Vagina (tissue), 2 donors: ENCODE data around the gene CXorf49.
"Not testable (repeated sequence)": the region's sequence is repeated elsewhere in the genome, so short reads cannot be mapped to it uniquely, and the experiment has no call there.

ENCODE experiments used
- CTCF ChIP-seq, 3 experiments: fragments of 450-650 bp in 2 of 3; fragments of 200-600 bp in 1 of 3; sonication (generic) in 1 of 3; IDR thresholded peaks; one replicate each; pipeline ENCODE4 v1.5.1; 2017 to 2019; ENCODE audit warnings: antibody characterized with exemption in 3 of 3, mild to moderate bottlenecking in 2 of 3, moderate library complexity in 2 of 3
- POLR2A ChIP-seq, 2 donors: fragments of 450-650 bp; IDR thresholded peaks; one replicate each; pipeline ENCODE4 v1.6.1; 2017; ENCODE audit warnings: antibody characterized with exemption in 2 of 2, mild to moderate bottlenecking in 2 of 2, moderate library complexity in 2 of 2

GRCh38 chrX:71719195-71719594, 1.1 kb upstream of the CXorf49 start:
- TF ChIP-seq CTCF, POLR2A (IDR thresholded peaks at IDR 0.05): not testable (repeated sequence)
